HepG2 (cell line): Measurements from ENCODE around the gene CSNK1A1. TPM values are rescaled to one million over a fixed set of nuclear protein-coding genes. Genes with fewer than 3 reads are reported as not detected.
A peak's percentile ranks its signal among the peaks of the same experiment; 100 is the strongest.

Source experiments
- BORCS8-MEF2B ChIP-seq: sonication (generic); formaldehyde crosslinking; IDR thresholded peaks from 2 replicates; pipeline ENCODE4 v1.8.0; 2022; ENCODE audit warnings: mild to moderate bottlenecking, missing genetic modification reagents
- CTCF ChIP-seq: sonication (generic); formaldehyde crosslinking; IDR thresholded peaks from 2 replicates; pipeline ENCODE4 v1.5.0; 2020; ENCODE audit warnings: mild to moderate bottlenecking, missing genetic modification reagents, moderate library complexity
- EP300 ChIP-seq, 3 experiments: sonication (generic) in 1 of 3; formaldehyde crosslinking in 1 of 3; IDR thresholded peaks; 2 replicates each; pipeline versions ENCODE4 v1.5.1 to v1.6.1; 2011 to 2020; ENCODE audit warnings: low read depth in 2 of 3, low read length in 2 of 3, borderline replicate concordance in 1 of 3, improper control_type of control experiment in 1 of 3, mild to moderate bottlenecking in 1 of 3, missing genetic modification reagents in 1 of 3, moderate library complexity in 1 of 3
- JUN ChIP-seq: sonication (generic); formaldehyde crosslinking; IDR thresholded peaks from 2 replicates; pipeline ENCODE4 v1.4.0; 2020; ENCODE audit warnings: mild to moderate bottlenecking, missing genetic modification reagents
- KDM3A ChIP-seq: IDR thresholded peaks from 2 replicates; pipeline ENCODE4 v1.6.1; 2018; ENCODE audit warnings: low read depth, missing compliant biosample characterization
- KLF16 ChIP-seq, 2 experiments: sonication (generic) in 1 of 2; formaldehyde crosslinking in 1 of 2; IDR thresholded peaks; 2 replicates each; pipeline versions ENCODE4 v1.6.1 to v1.8.0; 2016 to 2023; ENCODE audit warnings: missing genetic modification reagents in 2 of 2, missing compliant biosample characterization in 1 of 2
- POLR2G ChIP-seq: fragments of 200-400 bp; formaldehyde crosslinking; IDR thresholded peaks from 2 replicates; pipeline ENCODE4 v1.6.1; 2018; ENCODE audit warnings: mild to moderate bottlenecking, low read depth, low read length, moderate library complexity
- RXRA ChIP-seq: sonication (generic); formaldehyde crosslinking; IDR thresholded peaks from 2 replicates; pipeline ENCODE4 v1.5.1; 2020; ENCODE audit warnings: missing genetic modification reagents
- SATB2 ChIP-seq: sonication (generic); formaldehyde crosslinking; IDR thresholded peaks from 2 replicates; pipeline ENCODE4 v1.5.0; 2020; ENCODE audit warnings: missing genetic modification reagents
- SNAPC2 ChIP-seq: sonication (generic); formaldehyde crosslinking; IDR thresholded peaks from 2 replicates; pipeline ENCODE4 v1.8.1; 2022; ENCODE audit warnings: mild to moderate bottlenecking, missing genetic modification reagents
- SNRNP70 ChIP-seq: fragments of 200-400 bp; formaldehyde crosslinking; IDR thresholded peaks from 2 replicates; pipeline ENCODE4 v1.6.1; 2017; ENCODE audit warnings: mild to moderate bottlenecking, low read depth, low read length, moderate library complexity
- XBP1 ChIP-seq: sonication (generic); formaldehyde crosslinking; IDR thresholded peaks from 2 replicates; pipeline ENCODE4 v1.5.0; 2020; ENCODE audit warnings: missing genetic modification reagents
- ZNF124 ChIP-seq: sonication (generic); formaldehyde crosslinking; IDR thresholded peaks from 2 replicates; pipeline ENCODE4 v1.4.0; 2020; ENCODE audit warnings: missing genetic modification reagents
- ZNF251 ChIP-seq: sonication (generic); formaldehyde crosslinking; IDR thresholded peaks from 2 replicates; pipeline ENCODE4 v1.9.0; 2021; ENCODE audit warnings: mild to moderate bottlenecking, missing genetic modification reagents
- ZNF292 ChIP-seq: sonication (generic); formaldehyde crosslinking; IDR thresholded peaks from 2 replicates; pipeline ENCODE4 v1.8.1; 2022; ENCODE audit warnings: mild to moderate bottlenecking, low read depth, missing genetic modification reagents, borderline replicate concordance
- ZNF501 ChIP-seq: sonication (generic); formaldehyde crosslinking; IDR thresholded peaks from 2 replicates; pipeline ENCODE4 v1.5.1; 2020; ENCODE audit warnings: mild to moderate bottlenecking, moderate library complexity, missing genetic modification reagents
- ZNF713 ChIP-seq: sonication (generic); formaldehyde crosslinking; IDR thresholded peaks from 2 replicates; pipeline ENCODE4 v1.4.0; 2020; ENCODE audit warnings: mild to moderate bottlenecking, missing genetic modification reagents
- ZNF792 ChIP-seq: IDR thresholded peaks from 2 replicates; pipeline ENCODE4 v1.6.1; 2016
- polyA plus RNA-seq, 8 experiments: library from polyadenylated mRNA; depleted of rRNA in 3 of 8; stranded (reverse) in 7 of 8; unstranded in 1 of 8; fragments of >200 nt; fragmentation: Illumina TruSeq in 4 of 8; extraction: Trizol in 4 of 8; gene quantifications; 2 replicates each; pipeline versions ENCODE4 v1.2.1 to v1.2.3, GENCODE V29; 2011 to 2016; ENCODE audit warnings: low read depth in 4 of 8, missing spikeins in 1 of 8, mixed read lengths in 1 of 8; ENCODE audit not compliant: insufficient read depth in 1 of 8
- total RNA-seq, 5 experiments: library from RNA; depleted of rRNA; stranded (reverse); fragments of >200 nt; fragmentation: Illumina TruSeq; extraction: Trizol; gene quantifications; 2 replicates each; pipeline ENCODE4 v1.2.3, GENCODE V29; 2016; ENCODE audit warnings: low read depth in 1 of 5
- TF ChIP-seq, protein P1 (sequence below): sonication (generic); formaldehyde crosslinking; IDR thresholded peaks from 2 replicates; pipeline ENCODE4 v1.8.0; 2022; ENCODE audit warnings: mild to moderate bottlenecking, missing genetic modification reagents
- TF ChIP-seq, protein P2 (sequence below): sonication (generic); formaldehyde crosslinking; IDR thresholded peaks from 2 replicates; pipeline ENCODE4 v1.4.0; 2020; ENCODE audit warnings: missing genetic modification reagents, low read depth, mild to moderate bottlenecking, borderline replicate concordance
- TF ChIP-seq, protein P3 (sequence below): sonication (generic); formaldehyde crosslinking; IDR thresholded peaks from 2 replicates; pipeline ENCODE4 v1.4.0; 2020; ENCODE audit warnings: missing genetic modification reagents

Gene CSNK1A1
- total and polyA plus RNA-seq, 2 of the 13 experiments (the other 11 are each of a cell fraction or from before 2014, with no cell fraction given), result 89.0 to 149 TPM

DNA sequence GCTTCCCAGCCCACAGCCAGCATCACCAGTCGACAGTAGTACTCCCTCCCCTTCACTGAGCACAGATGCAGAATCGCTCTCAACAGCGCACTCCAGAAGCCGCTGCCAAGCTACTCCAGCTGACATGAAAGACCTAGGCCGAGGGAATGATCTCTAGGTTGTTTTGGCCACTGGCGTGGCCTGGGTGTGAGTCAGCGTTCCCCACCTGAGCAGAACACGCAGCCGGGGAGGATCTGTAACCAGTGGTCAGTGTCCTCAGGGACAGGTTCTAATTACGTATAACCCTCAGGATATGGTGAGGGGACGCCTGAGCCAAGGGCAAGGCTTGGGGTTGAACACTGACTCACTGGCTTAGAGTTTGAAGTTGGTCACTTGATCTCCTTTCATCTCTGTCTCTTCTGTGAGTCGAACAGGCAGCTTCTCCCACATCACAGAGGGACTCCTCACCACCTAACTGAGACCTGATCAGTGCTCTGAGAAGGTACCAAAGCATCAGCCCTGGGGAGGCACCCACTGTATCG, 95.3 kb downstream of the CSNK1A1 start (continued):
- TF ChIP-seq, protein P1, sequence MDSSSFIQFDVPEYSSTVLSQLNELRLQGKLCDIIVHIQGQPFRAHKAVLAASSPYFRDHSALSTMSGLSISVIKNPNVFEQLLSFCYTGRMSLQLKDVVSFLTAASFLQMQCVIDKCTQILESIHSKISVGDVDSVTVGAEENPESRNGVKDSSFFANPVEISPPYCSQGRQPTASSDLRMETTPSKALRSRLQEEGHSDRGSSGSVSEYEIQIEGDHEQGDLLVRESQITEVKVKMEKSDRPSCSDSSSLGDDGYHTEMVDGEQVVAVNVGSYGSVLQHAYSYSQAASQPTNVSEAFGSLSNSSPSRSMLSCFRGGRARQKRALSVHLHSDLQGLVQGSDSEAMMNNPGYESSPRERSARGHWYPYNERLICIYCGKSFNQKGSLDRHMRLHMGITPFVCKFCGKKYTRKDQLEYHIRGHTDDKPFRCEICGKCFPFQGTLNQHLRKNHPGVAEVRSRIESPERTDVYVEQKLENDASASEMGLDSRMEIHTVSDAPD (CRISPR knock-in tag), result no peak
- TF ChIP-seq, protein P2, sequence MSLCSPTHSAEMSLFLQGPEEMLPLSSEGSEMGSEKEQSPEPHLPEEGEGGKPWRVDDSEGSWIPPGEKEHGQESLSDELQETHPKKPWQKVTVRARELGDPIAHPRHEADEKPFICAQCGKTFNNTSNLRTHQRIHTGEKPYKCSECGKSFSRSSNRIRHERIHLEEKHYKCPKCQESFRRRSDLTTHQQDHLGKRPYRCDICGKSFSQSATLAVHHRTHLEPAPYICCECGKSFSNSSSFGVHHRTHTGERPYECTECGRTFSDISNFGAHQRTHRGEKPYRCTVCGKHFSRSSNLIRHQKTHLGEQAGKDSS, result peak; percentile 55; the same call in 1 of the 2 replicates
- TF ChIP-seq BORCS8-MEF2B, result no peak
- TF ChIP-seq ZNF251 (CRISPR knock-in tag), result no peak
- TF ChIP-seq EP300 (IDR thresholded peaks at IDR 0.05; ENCODE audit: low read depth in 2 of 2, low read length in 2 of 2), result 0 out of 4 replicates have a peak, but pooled peaks of 1 of the 2 experiments have one; percentile 7
- no peak for TF ChIP-seq EP300 (CRISPR knock-in tag; IDR thresholded peaks at IDR 0.05; ENCODE audit: borderline replicate concordance)
- no peak for TF ChIP-seq JUN (CRISPR knock-in tag)
- no peak for TF ChIP-seq SNRNP70
- TF ChIP-seq KLF16 (CRISPR knock-in tag; IDR thresholded peaks at IDR 0.05), result no peak
- peak; percentile 89; the same call in 1 of the 2 replicates for TF ChIP-seq ZNF292
- no peak; the same call in 1 of the 2 replicates for TF ChIP-seq RXRA (CRISPR knock-in tag)
- peak; percentile 49 for TF ChIP-seq POLR2G
- TF ChIP-seq ZNF501 (CRISPR knock-in tag), result peak; percentile 63
- TF ChIP-seq SNAPC2, result no peak
- no peak for TF ChIP-seq SATB2 (CRISPR knock-in tag)
- no peak for TF ChIP-seq CTCF
- no peak for TF ChIP-seq XBP1
- no peak for TF ChIP-seq ZNF713 (CRISPR knock-in tag)
- TF ChIP-seq ZNF124, result no peak
- 0 out of 2 replicates have a peak, but pooled peaks have one; percentile 14 for TF ChIP-seq ZNF792 (CRISPR knock-in tag)
- TF ChIP-seq, protein P3, sequence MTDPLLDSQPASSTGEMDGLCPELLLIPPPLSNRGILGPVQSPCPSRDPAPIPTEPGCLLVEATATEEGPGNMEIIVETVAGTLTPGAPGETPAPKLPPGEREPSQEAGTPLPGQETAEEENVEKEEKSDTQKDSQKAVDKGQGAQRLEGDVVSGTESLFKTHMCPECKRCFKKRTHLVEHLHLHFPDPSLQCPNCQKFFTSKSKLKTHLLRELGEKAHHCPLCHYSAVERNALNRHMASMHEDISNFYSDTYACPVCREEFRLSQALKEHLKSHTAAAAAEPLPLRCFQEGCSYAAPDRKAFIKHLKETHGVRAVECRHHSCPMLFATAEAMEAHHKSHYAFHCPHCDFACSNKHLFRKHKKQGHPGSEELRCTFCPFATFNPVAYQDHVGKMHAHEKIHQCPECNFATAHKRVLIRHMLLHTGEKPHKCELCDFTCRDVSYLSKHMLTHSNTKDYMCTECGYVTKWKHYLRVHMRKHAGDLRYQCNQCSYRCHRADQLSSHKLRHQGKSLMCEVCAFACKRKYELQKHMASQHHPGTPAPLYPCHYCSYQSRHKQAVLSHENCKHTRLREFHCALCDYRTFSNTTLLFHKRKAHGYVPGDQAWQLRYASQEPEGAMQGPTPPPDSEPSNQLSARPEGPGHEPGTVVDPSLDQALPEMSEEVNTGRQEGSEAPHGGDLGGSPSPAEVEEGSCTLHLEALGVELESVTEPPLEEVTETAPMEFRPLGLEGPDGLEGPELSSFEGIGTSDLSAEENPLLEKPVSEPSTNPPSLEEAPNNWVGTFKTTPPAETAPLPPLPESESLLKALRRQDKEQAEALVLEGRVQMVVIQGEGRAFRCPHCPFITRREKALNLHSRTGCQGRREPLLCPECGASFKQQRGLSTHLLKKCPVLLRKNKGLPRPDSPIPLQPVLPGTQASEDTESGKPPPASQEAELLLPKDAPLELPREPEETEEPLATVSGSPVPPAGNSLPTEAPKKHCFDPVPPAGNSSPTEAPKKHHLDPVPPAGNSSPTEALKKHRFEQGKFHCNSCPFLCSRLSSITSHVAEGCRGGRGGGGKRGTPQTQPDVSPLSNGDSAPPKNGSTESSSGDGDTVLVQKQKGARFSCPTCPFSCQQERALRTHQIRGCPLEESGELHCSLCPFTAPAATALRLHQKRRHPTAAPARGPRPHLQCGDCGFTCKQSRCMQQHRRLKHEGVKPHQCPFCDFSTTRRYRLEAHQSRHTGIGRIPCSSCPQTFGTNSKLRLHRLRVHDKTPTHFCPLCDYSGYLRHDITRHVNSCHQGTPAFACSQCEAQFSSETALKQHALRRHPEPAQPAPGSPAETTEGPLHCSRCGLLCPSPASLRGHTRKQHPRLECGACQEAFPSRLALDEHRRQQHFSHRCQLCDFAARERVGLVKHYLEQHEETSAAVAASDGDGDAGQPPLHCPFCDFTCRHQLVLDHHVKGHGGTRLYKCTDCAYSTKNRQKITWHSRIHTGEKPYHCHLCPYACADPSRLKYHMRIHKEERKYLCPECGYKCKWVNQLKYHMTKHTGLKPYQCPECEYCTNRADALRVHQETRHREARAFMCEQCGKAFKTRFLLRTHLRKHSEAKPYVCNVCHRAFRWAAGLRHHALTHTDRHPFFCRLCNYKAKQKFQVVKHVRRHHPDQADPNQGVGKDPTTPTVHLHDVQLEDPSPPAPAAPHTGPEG, result no peak
- TF ChIP-seq KDM3A (CRISPR knock-in tag), result peak; percentile 35; the same call in 1 of the 2 replicates
